H1 (cell line): ENCODE measurements around the gene CDC42EP2. TPM values are rescaled to one million over a fixed set of nuclear protein-coding genes. Genes with fewer than 3 reads are reported as not detected.

Source experiments
- CTCF ChIA-PET: fragments of 300-600 bp; sonication (Branson Sonifier 250); formaldehyde crosslinking; loops from one replicate; lab custom pipeline; 2021; ENCODE audit not compliant: partially characterized antibody; lab: Charles Lee
- POLR2A ChIA-PET: fragments of 300-600 bp; sonication (Branson Sonifier 250); formaldehyde crosslinking; loops from one replicate; lab custom pipeline; 2021; ENCODE audit warnings: inconsistent platforms; ENCODE audit not compliant: partially characterized antibody; lab: Charles Lee
- DNase-seq, 2 experiments: peaks; one replicate each; pipeline versions ENCODE4 v3.0.0 to v3.0.0-alpha.2; 2010 to 2022; ENCODE audit warnings: low spot score in 2 of 2, low read depth in 1 of 2, mixed read lengths in 1 of 2
- FAIRE-seq: peaks from 2 replicates; lab custom pipeline; 2011; peaks lifted over from hg19 to GRCh38; lab: Jason Lieb, UNC
- H2AFZ ChIP-seq: 2 replicates; pipeline ENCODE4 v1.8.1; 2012; ENCODE audit warnings: low read length, inconsistent platforms
- H2AK5ac ChIP-seq: 2 replicates; pipeline ENCODE4 v1.6.1; 2013; ENCODE audit warnings: low read depth, low read length
- H2BK120ac ChIP-seq: replicated peaks from 2 replicates; pipeline ENCODE3; 2013; ENCODE audit warnings: low read depth, low read length, inconsistent platforms
- H2BK12ac ChIP-seq: 2 replicates; pipeline ENCODE4 v1.6.1; 2013; ENCODE audit warnings: low read depth, low read length
- H2BK15ac ChIP-seq: 2 replicates; pipeline ENCODE4 v1.6.1; 2013; ENCODE audit warnings: low read length
- H2BK20ac ChIP-seq: 2 replicates; pipeline ENCODE4 v1.6.1; 2013; ENCODE audit warnings: low read length
- H2BK5ac ChIP-seq: 2 replicates; pipeline ENCODE4 v1.6.1; 2013; ENCODE audit warnings: low read depth, low read length
- H3K14ac ChIP-seq: 2 replicates; pipeline ENCODE4 v1.6.1; 2013; ENCODE audit warnings: inconsistent platforms; ENCODE audit not compliant: insufficient read length
- H3K18ac ChIP-seq: 2 replicates; pipeline ENCODE4 v1.6.1; 2013; ENCODE audit warnings: low read length; ENCODE audit errors: extremely low read depth
- H3K23ac ChIP-seq: 2 replicates; pipeline ENCODE4 v1.6.1; 2013; ENCODE audit warnings: inconsistent platforms; ENCODE audit not compliant: insufficient read length
- H3K23me2 ChIP-seq: 2 replicates; pipeline ENCODE4 v1.6.1; 2013; ENCODE audit warnings: low read depth, low read length
- H3K27ac ChIP-seq: 2 replicates; pipeline ENCODE4 v1.6.1; 2011; ENCODE audit warnings: low read depth, low read length, inconsistent platforms
- H3K27me3 ChIP-seq, 4 experiments: replicated peaks in 1 of 4; 1 replicate in 1 of 4; 2 replicates in 3 of 4; pipeline versions ENCODE4 v1.6.1 to v1.8.1; 2011 to 2013; ENCODE audit warnings: low read length in 3 of 4, mild to moderate bottlenecking in 3 of 4, inconsistent platforms in 2 of 4, mixed read lengths in 2 of 4, moderate library complexity in 1 of 4; ENCODE audit not compliant: control insufficient read depth in 3 of 4, insufficient read depth in 3 of 4; ENCODE audit errors: extremely low read depth in 1 of 4
- H3K36me3 ChIP-seq, 4 experiments: 2 replicates each; pipeline versions ENCODE4 v1.6.1 to v1.8.1; 2011 to 2013; ENCODE audit warnings: mild to moderate bottlenecking in 4 of 4, low read length in 3 of 4, moderate library complexity in 2 of 4, control low read depth in 1 of 4, inconsistent platforms in 1 of 4; ENCODE audit not compliant: insufficient read depth in 4 of 4, control insufficient read depth in 2 of 4
- H3K4ac ChIP-seq: replicated peaks from 2 replicates; pipeline ENCODE3; 2013; ENCODE audit warnings: low read length, low read depth, mixed read lengths, inconsistent platforms; ENCODE audit not compliant: insufficient read length
- H3K4me1 ChIP-seq, 4 experiments: replicated peaks in 1 of 4; 1 replicate in 1 of 4; 2 replicates in 3 of 4; pipeline versions ENCODE4 v1.6.1 to v1.8.1; 2011 to 2013; ENCODE audit warnings: low read length in 3 of 4, inconsistent platforms in 2 of 4, mixed read lengths in 1 of 4; ENCODE audit not compliant: insufficient read depth in 4 of 4, control insufficient read depth in 3 of 4
- H3K4me2 ChIP-seq, 2 experiments: 2 replicates each; pipeline versions ENCODE4 v1.6.1 to v1.8.1; 2011 to 2013; ENCODE audit warnings: low read depth in 2 of 2, low read length in 2 of 2, control low read depth in 1 of 2, inconsistent platforms in 1 of 2, mild to moderate bottlenecking in 1 of 2; ENCODE audit not compliant: insufficient read depth in 1 of 2
- H3K4me3 ChIP-seq, 4 experiments: fragments of 200-600, 300-600 bp in 1 of 4; sonication (generic), shearing (Covaris generic), sonication (Bioruptor Twin) in 1 of 4; 2 replicates each; pipeline versions ENCODE4 v1.5.1 to v1.8.1; 2011 to 2016; ENCODE audit warnings: low read length in 4 of 4, low read depth in 3 of 4, control low read depth in 2 of 4, inconsistent platforms in 2 of 4, mild to moderate bottlenecking in 2 of 4, mixed read lengths in 1 of 4, moderate library complexity in 1 of 4; ENCODE audit not compliant: insufficient read depth in 2 of 4; ENCODE audit errors: extremely low read depth in 1 of 4
- H3K56ac ChIP-seq: replicated peaks from 2 replicates; pipeline ENCODE3; 2013; ENCODE audit warnings: low read depth, mild to moderate bottlenecking, mixed read lengths, low read length, inconsistent platforms; ENCODE audit not compliant: insufficient read length
- H3K79me1 ChIP-seq: 2 replicates; pipeline ENCODE4 v1.6.1; 2013; ENCODE audit warnings: low read depth, low read length, control low read depth
- H3K79me2 ChIP-seq, 2 experiments: 2 replicates each; pipeline versions ENCODE4 v1.6.1 to v1.8.1; 2012 to 2013; ENCODE audit warnings: low read length in 2 of 2, mild to moderate bottlenecking in 2 of 2, inconsistent platforms in 1 of 2; ENCODE audit not compliant: insufficient read depth in 2 of 2, control insufficient read depth in 1 of 2
- H3K9ac ChIP-seq, 4 experiments: replicated peaks in 1 of 4; 1 replicate in 1 of 4; 2 replicates in 3 of 4; pipeline versions ENCODE4 v1.6.1 to v1.8.1; 2011 to 2013; ENCODE audit warnings: low read depth in 3 of 4, low read length in 3 of 4, control low read depth in 2 of 4, mild to moderate bottlenecking in 2 of 4, moderate library complexity in 2 of 4, inconsistent platforms in 1 of 4; ENCODE audit errors: extremely low read depth in 1 of 4
- H3K9me3 ChIP-seq, 2 experiments: 2 replicates each; pipeline versions ENCODE4 v1.6.1 to v1.8.1; 2012 to 2013; ENCODE audit warnings: mild to moderate bottlenecking in 2 of 2, moderate library complexity in 2 of 2, control low read depth in 1 of 2, inconsistent platforms in 1 of 2, low read depth in 1 of 2, low read length in 1 of 2, mixed read lengths in 1 of 2; ENCODE audit not compliant: insufficient read depth in 2 of 2
- H4K20me1 ChIP-seq, 2 experiments: replicated peaks in 1 of 2; 2 replicates each; pipeline versions ENCODE3 to v1.8.1; 2011 to 2013; ENCODE audit warnings: inconsistent platforms in 2 of 2, low read length in 2 of 2, mild to moderate bottlenecking in 1 of 2; ENCODE audit not compliant: insufficient read depth in 2 of 2, control insufficient read depth in 1 of 2
- H4K5ac ChIP-seq: 2 replicates; pipeline ENCODE4 v1.6.1; 2013; ENCODE audit warnings: low read length, low read depth, mixed read lengths, inconsistent platforms; ENCODE audit not compliant: insufficient read length
- H4K8ac ChIP-seq: 2 replicates; pipeline ENCODE4 v1.8.0; 2013; ENCODE audit warnings: mild to moderate bottlenecking, moderate library complexity, low read length, inconsistent platforms; ENCODE audit not compliant: insufficient read depth; ENCODE audit errors: extremely low read depth
- H4K91ac ChIP-seq: replicated peaks from 2 replicates; pipeline ENCODE3; 2013; ENCODE audit warnings: low read length, mixed read lengths, inconsistent platforms; ENCODE audit not compliant: insufficient read length
- CREB1 ChIP-seq: IDR thresholded peaks from 2 replicates; pipeline ENCODE4 v1.6.1; 2012; ENCODE audit warnings: inconsistent platforms
- EGR1 ChIP-seq: IDR thresholded peaks from 2 replicates; pipeline ENCODE4 v1.6.1; 2011; ENCODE audit warnings: low read depth, low read length, borderline replicate concordance
- GTF2F1 ChIP-seq: IDR thresholded peaks from 2 replicates; pipeline ENCODE4 v1.6.1; 2012; ENCODE audit warnings: low read depth, low read length, improper control_type of control experiment, borderline replicate concordance
- HDAC6 ChIP-seq: IDR thresholded peaks from one replicate; pipeline ENCODE4 v1.7.1; 2012; ENCODE audit warnings: low read depth, mild to moderate bottlenecking, inconsistent platforms, low read length, moderate library complexity
- NANOG ChIP-seq: IDR thresholded peaks from 2 replicates; pipeline ENCODE4 v1.6.1; 2011; ENCODE audit warnings: low read length, low read depth, mild to moderate bottlenecking, inconsistent platforms; ENCODE audit not compliant: insufficient read depth, poor library complexity, severe bottlenecking
- RAD21 ChIP-seq, 2 experiments: IDR thresholded peaks in 1 of 2; conservative IDR thresholded peaks in 1 of 2; 2 replicates each; pipeline ENCODE4 v1.6.1; 2011; ENCODE audit warnings: low read depth in 2 of 2, low read length in 2 of 2, improper control_type of control experiment in 1 of 2, inconsistent platforms in 1 of 2, mild to moderate bottlenecking in 1 of 2, moderate library complexity in 1 of 2
- RBBP5 ChIP-seq: IDR thresholded peaks from 2 replicates; pipeline ENCODE4 v1.7.1; 2012; ENCODE audit warnings: low read depth, mild to moderate bottlenecking, inconsistent platforms, low read length, moderate library complexity, borderline replicate concordance
- SIN3A ChIP-seq, 2 experiments: IDR thresholded peaks in 1 of 2; conservative IDR thresholded peaks in 1 of 2; 2 replicates each; pipeline ENCODE4 v1.6.1; 2011 to 2012; ENCODE audit warnings: low read length in 2 of 2, improper control_type of control experiment in 1 of 2, low read depth in 1 of 2, mild to moderate bottlenecking in 1 of 2
- SP4 ChIP-seq: IDR thresholded peaks from 2 replicates; pipeline ENCODE4 v1.6.1; 2012; ENCODE audit warnings: low read length, inconsistent platforms
- SUZ12 ChIP-seq: fragments of 200-600 bp; sonication (generic); IDR thresholded peaks from 2 replicates; pipeline ENCODE4 v1.6.1; 2012; ENCODE audit warnings: mild to moderate bottlenecking, inconsistent platforms, low read length, moderate library complexity, mixed read lengths
- WGBS, 2 experiments: shearing (Covaris generic) in 1 of 2; methylation state at CpG; one replicate each; pipeline versions ENCODE4 v1.1.6 to v1.1.7; 2013 to 2015; ENCODE audit warnings: low lambda C conversion rate in 2 of 2, mixed read lengths in 2 of 2, inconsistent platforms in 1 of 2, low coverage in 1 of 2, missing lambda C conversion rate in 1 of 2; ENCODE audit not compliant: insufficient replicate concordance in 2 of 2, insufficient coverage in 1 of 2, insufficient read length in 1 of 2; ENCODE audit errors: extremely low coverage in 1 of 2, missing lambda C conversion rate in 1 of 2; 5-methylcytosine and 5-hydroxymethylcytosine counted together
- polyA plus RNA-seq, 7 experiments: library from polyadenylated mRNA; depleted of rRNA in 3 of 7; stranded (reverse) in 5 of 7; unstranded in 2 of 7; fragments of >200 nt in 5 of 7; fragments of 200-250 nt in 2 of 7; gene quantifications; 1 replicate in 5 of 7; 2 replicates in 1 of 7; 4 replicates in 1 of 7; pipeline versions ENCODE4 v1.2.1 to v1.2.3, GENCODE V29; 2011 to 2013; ENCODE audit warnings: missing spikeins in 2 of 7, mixed read lengths in 2 of 7
- total RNA-seq: library from RNA; stranded (reverse); fragmentation: NEBNext Ultra II Directional; extraction: Animal tissue kit (Norgen Biotek cat#: 25700); gene quantifications from 2 replicates; pipeline ENCODE4 v1.2.1, GENCODE V29; 2021
- TF ChIP-seq, protein P1 (sequence below): IDR thresholded peaks from 2 replicates; pipeline ENCODE4 v1.6.1; 2012; ENCODE audit warnings: inconsistent platforms

Gene CDC42EP2
- total and polyA plus RNA-seq, 2 of the 8 experiments (the other 6 are each of a cell fraction or from before 2014, with no cell fraction given), result 11.8 to 13.3 TPM

DNA sequence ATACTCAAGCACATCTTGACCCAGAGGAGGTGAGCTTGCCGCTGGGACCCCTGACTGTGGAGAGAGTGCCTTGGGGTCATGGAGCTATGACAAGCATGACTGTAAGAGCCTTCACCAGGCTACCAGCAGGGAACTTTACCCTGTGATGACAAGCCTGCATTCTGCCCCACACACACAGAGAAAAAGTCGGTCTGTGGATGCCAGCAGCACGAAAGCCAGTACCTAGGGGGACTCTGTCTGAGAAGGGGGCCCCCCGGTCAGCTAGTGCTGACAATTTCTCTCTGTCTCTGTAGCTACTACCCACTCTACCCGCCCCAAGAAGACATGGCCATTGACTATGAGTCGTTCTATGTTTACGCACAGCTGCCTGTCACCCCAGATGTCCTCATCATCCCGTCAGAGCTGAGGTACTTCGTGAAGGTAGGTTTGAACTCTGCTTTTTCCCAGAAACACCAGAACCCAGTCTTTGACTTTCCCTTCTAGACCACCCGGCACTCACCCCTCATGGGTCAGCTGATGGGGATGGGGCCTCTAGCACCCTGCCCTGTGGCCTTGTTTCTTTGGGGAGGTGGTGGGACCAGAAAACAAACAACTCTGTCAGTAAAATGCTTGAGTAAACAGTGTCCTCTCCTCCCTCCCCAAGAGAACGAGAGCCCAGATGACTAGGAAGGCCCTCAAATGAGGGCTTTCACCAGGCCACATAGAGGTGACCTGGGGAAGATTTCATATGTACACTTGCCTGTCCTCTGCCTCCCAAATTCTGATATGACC is 18.9 kb upstream of the CDC42EP2 start:
- H3K79me1 ChIP-seq, result no peaks in the 10 kb centered on the region; the same call in 1 of the 2 replicates
- DNase-seq (no peak), FAIRE-seq (no peak)
- no peak overlapping the region for H3K4ac ChIP-seq
- H2BK12ac ChIP-seq, result no peak overlapping the region
- WGBS, 2 experiments, result 93% methylated on average over 11 of the region's 11 CpGs; no CpG with 5 or more reads in 1 of the 2 experiments
- no peak overlapping the region for H3K23ac ChIP-seq
- H2BK15ac ChIP-seq, result no peak overlapping the region
- no peak overlapping the region for H2BK5ac ChIP-seq
- H3K79me2 ChIP-seq, result no peaks in the 10 kb centered on the region
- H3K18ac ChIP-seq, result no peak overlapping the region
- no peak overlapping the region for H4K91ac ChIP-seq
- no peaks in the 10 kb centered on the region for H3K23me2 ChIP-seq
- H2BK20ac ChIP-seq, result no peak overlapping the region
- H4K5ac ChIP-seq, result no peak overlapping the region
- CTCF ChIA-PET, result interaction anchor here (1.1 to 52.8 kb wide), 5 partner anchors 9 to 215 kb away, joined by 3 to 1179 read pairs (median 3); partner anchors contain the start of genes CDC42EP2 and DPF2
- no peak overlapping the region for H3K56ac ChIP-seq
- H3K4me3 ChIP-seq, result no peak overlapping the region
- no peaks in the 10 kb centered on the region for H3K9me3 ChIP-seq
- no peak overlapping the region for H2AFZ ChIP-seq
- H3K36me3 ChIP-seq, result peaks cover 30 to 70% (median 51%) of the 10 kb centered on the region in 4 experiments
- H3K14ac ChIP-seq, result no peak overlapping the region
- no peak overlapping the region for H3K27ac ChIP-seq
- no peak overlapping the region for H4K8ac ChIP-seq
- H3K9ac ChIP-seq, result no peak overlapping the region
- H3K4me2 ChIP-seq, result no peak overlapping the region
- H3K27me3 ChIP-seq, result no peaks in the 10 kb centered on the region
- H2BK120ac ChIP-seq, result no peak overlapping the region
- peaks cover 0 to under 1% of the 10 kb centered on the region in 2 experiments for H4K20me1 ChIP-seq
- no peak overlapping the region for H2AK5ac ChIP-seq
- H3K4me1 ChIP-seq, result no peaks in the 10 kb centered on the region
- POLR2A ChIA-PET, result interaction anchor here (0.9 to 2.5 kb wide), 5 partner anchors 13 to 26 kb away, joined by 3 to 7 read pairs (median 4); no protein-coding TSS in a partner anchor
- TF ChIP-seq, protein P1, sequence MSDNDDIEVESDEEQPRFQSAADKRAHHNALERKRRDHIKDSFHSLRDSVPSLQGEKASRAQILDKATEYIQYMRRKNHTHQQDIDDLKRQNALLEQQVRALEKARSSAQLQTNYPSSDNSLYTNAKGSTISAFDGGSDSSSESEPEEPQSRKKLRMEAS, result no peak
- no peak for TF ChIP-seq SP4
- no peak for TF ChIP-seq CREB1
- no peak for TF ChIP-seq HDAC6
- no peak for TF ChIP-seq SIN3A (conservative IDR thresholded peaks at IDR 0.05 in 1 of 2, IDR thresholded peaks at IDR 0.05 in 1 of 2; ENCODE audit: low read depth in 1 of 2, low read length in 2 of 2)
- no peak for TF ChIP-seq EGR1
- no peak for TF ChIP-seq RBBP5
- no peak for TF ChIP-seq RAD21 (IDR thresholded peaks at IDR 0.05 in 1 of 2, conservative IDR thresholded peaks at IDR 0.05 in 1 of 2; ENCODE audit: low read depth in 2 of 2, low read length in 2 of 2)
- TF ChIP-seq SUZ12, result no peak
- no peak for TF ChIP-seq GTF2F1
- TF ChIP-seq NANOG, result no peak
